Measurements from ENCODE around the gene IGF2BP2.

DNA sequence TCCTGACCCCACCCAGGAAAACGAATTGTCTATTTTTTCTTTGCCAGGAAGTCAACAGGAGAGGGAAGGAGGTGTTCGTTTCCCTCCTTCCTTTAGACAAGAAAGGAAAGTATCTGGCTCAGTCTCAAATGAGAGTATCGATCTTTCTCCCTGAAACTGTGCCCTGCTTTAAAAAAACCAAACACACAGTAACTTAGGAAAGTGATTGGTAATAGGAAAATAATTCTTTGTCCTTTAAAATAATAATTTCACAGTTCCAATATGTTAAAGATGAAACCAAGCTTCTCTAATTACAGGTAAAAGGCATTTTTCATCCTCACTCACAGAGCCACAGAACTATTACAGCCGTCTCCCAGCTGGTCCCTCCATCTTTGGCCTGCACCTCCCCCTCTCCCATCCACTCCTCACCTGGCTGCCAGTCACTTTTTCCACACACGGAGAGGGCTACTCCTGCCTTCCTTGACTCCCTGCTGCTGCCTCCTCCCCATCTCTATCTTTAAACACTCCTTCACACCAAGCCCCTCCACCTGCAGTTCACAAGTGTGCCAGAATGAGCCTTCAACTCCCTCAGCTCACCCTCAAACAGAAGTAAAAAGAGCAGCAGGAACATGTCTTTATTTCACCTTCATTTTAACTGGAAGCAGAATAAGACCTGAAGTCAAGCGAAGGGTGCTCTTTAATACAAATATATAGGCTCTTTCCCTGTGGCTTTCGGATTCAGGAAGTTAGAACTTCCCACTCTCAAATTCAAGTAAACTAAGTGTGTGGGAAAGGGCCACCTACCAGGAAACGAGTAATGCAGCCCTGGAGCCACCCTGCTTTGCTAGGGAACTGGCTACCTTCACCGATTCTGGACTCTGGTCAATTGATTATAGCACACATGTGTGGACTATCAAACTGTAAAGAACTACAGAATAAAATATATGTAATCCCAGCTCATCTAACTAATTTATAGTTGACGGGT, 122.3 kb downstream of the IGF2BP2 start:
- TF ChIP-seq ELF3 (CRISPR knock-in tag; IDR thresholded peaks at IDR 0.05) (no peak), TSC22D2 (CRISPR knock-in tag; IDR thresholded peaks at IDR 0.05; ENCODE audit: borderline replicate concordance) (no peak), ZNF792 (CRISPR knock-in tag; IDR thresholded peaks at IDR 0.05) (no peak), MYNN (CRISPR knock-in tag; IDR thresholded peaks at IDR 0.05; ENCODE audit: low read depth) (no peak), GPN1 (CRISPR knock-in tag; IDR thresholded peaks at IDR 0.05; ENCODE audit: borderline replicate concordance) (no peak), KLF15 (CRISPR knock-in tag; IDR thresholded peaks at IDR 0.05; ENCODE audit: borderline replicate concordance) (no peak), ESRRA (CRISPR knock-in tag; IDR thresholded peaks at IDR 0.05; ENCODE audit: low read depth) (no peak), ZBTB7A (CRISPR knock-in tag; IDR thresholded peaks at IDR 0.05) (no peak)
- TF ChIP-seq, protein P1, sequence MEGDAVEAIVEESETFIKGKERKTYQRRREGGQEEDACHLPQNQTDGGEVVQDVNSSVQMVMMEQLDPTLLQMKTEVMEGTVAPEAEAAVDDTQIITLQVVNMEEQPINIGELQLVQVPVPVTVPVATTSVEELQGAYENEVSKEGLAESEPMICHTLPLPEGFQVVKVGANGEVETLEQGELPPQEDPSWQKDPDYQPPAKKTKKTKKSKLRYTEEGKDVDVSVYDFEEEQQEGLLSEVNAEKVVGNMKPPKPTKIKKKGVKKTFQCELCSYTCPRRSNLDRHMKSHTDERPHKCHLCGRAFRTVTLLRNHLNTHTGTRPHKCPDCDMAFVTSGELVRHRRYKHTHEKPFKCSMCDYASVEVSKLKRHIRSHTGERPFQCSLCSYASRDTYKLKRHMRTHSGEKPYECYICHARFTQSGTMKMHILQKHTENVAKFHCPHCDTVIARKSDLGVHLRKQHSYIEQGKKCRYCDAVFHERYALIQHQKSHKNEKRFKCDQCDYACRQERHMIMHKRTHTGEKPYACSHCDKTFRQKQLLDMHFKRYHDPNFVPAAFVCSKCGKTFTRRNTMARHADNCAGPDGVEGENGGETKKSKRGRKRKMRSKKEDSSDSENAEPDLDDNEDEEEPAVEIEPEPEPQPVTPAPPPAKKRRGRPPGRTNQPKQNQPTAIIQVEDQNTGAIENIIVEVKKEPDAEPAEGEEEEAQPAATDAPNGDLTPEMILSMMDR (CRISPR knock-in tag; IDR thresholded peaks at IDR 0.05): no peak
- TF ChIP-seq, protein P2, sequence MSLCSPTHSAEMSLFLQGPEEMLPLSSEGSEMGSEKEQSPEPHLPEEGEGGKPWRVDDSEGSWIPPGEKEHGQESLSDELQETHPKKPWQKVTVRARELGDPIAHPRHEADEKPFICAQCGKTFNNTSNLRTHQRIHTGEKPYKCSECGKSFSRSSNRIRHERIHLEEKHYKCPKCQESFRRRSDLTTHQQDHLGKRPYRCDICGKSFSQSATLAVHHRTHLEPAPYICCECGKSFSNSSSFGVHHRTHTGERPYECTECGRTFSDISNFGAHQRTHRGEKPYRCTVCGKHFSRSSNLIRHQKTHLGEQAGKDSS (CRISPR knock-in tag; IDR thresholded peaks at IDR 0.05; ENCODE audit: borderline replicate concordance, low read depth): no peak
- TF ChIP-seq, protein P3, sequence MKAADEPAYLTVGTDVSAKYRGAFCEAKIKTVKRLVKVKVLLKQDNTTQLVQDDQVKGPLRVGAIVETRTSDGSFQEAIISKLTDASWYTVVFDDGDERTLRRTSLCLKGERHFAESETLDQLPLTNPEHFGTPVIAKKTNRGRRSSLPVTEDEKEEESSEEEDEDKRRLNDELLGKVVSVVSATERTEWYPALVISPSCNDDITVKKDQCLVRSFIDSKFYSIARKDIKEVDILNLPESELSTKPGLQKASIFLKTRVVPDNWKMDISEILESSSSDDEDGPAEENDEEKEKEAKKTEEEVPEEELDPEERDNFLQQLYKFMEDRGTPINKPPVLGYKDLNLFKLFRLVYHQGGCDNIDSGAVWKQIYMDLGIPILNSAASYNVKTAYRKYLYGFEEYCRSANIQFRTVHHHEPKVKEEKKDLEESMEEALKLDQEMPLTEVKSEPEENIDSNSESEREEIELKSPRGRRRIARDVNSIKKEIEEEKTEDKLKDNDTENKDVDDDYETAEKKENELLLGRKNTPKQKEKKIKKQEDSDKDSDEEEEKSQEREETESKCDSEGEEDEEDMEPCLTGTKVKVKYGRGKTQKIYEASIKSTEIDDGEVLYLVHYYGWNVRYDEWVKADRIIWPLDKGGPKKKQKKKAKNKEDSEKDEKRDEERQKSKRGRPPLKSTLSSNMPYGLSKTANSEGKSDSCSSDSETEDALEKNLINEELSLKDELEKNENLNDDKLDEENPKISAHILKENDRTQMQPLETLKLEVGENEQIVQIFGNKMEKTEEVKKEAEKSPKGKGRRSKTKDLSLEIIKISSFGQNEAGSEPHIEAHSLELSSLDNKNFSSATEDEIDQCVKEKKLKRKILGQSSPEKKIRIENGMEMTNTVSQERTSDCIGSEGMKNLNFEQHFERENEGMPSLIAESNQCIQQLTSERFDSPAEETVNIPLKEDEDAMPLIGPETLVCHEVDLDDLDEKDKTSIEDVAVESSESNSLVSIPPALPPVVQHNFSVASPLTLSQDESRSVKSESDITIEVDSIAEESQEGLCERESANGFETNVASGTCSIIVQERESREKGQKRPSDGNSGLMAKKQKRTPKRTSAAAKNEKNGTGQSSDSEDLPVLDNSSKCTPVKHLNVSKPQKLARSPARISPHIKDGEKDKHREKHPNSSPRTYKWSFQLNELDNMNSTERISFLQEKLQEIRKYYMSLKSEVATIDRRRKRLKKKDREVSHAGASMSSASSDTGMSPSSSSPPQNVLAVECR (CRISPR knock-in tag; IDR thresholded peaks at IDR 0.05; ENCODE audit: borderline replicate concordance): no peak
